H9 (cell line): Measurements from ENCODE around the gene DHRSX. TPM values are rescaled to one million over a fixed set of nuclear protein-coding genes. Genes with fewer than 3 reads are reported as not detected.

ENCODE experiments used
- DNase-seq: peaks from one replicate; pipeline ENCODE4 v3.0.0-alpha.2; 2017
- H2AFZ ChIP-seq: one replicate; pipeline ENCODE4 v1.6.1; 2013; ENCODE audit warnings: mild to moderate bottlenecking, low read length, control low read depth, moderate library complexity
- H2AK5ac ChIP-seq: 2 replicates; pipeline ENCODE4 v1.6.1; 2013; ENCODE audit warnings: low read length, control low read depth, mixed read lengths; ENCODE audit not compliant: insufficient read length
- H2BK120ac ChIP-seq: one replicate; pipeline ENCODE4 v1.6.1; 2013; ENCODE audit warnings: low read depth, mild to moderate bottlenecking, low read length, control low read depth, inconsistent platforms; ENCODE audit not compliant: poor library complexity, severe bottlenecking
- H2BK12ac ChIP-seq: 2 replicates; pipeline ENCODE4 v1.6.1; 2013; ENCODE audit warnings: low read length, control low read depth, mixed read lengths, low read depth; ENCODE audit not compliant: insufficient read length
- H2BK15ac ChIP-seq: 2 replicates; pipeline ENCODE4 v1.6.1; 2013; ENCODE audit warnings: low read depth, low read length, control low read depth
- H2BK20ac ChIP-seq: one replicate; pipeline ENCODE4 v1.6.1; 2013; ENCODE audit warnings: low read depth, mild to moderate bottlenecking, low read length, control low read depth, inconsistent platforms; ENCODE audit not compliant: poor library complexity, severe bottlenecking
- H2BK5ac ChIP-seq: 2 replicates; pipeline ENCODE4 v1.6.1; 2013; ENCODE audit warnings: low read length, control low read depth, mixed read lengths; ENCODE audit not compliant: insufficient read length
- H3K14ac ChIP-seq: 2 replicates; pipeline ENCODE4 v1.6.1; 2013; ENCODE audit warnings: low read length, control low read depth; ENCODE audit not compliant: insufficient read depth
- H3K18ac ChIP-seq: 2 replicates; pipeline ENCODE4 v1.6.1; 2013; ENCODE audit warnings: low read depth, mild to moderate bottlenecking, mixed read lengths, low read length, control low read depth; ENCODE audit not compliant: insufficient read length
- H3K23ac ChIP-seq: 2 replicates; pipeline ENCODE4 v1.6.1; 2013; ENCODE audit warnings: low read length, control low read depth, mixed read lengths, low read depth; ENCODE audit not compliant: insufficient read length
- H3K23me2 ChIP-seq: 2 replicates; pipeline ENCODE4 v1.6.1; 2013; ENCODE audit warnings: low read depth, mild to moderate bottlenecking, mixed read lengths, low read length, control low read depth; ENCODE audit not compliant: insufficient read length, poor library complexity, severe bottlenecking
- H3K27ac ChIP-seq: 2 replicates; pipeline ENCODE4 v1.5.1; 2013; ENCODE audit warnings: low read length, control low read depth, mixed read lengths, low read depth; ENCODE audit not compliant: insufficient read length
- H3K27me3 ChIP-seq: 2 replicates; pipeline ENCODE4 v1.6.1; 2013; ENCODE audit warnings: low read length, control low read depth, inconsistent platforms; ENCODE audit not compliant: insufficient read depth
- H3K4ac ChIP-seq: 2 replicates; pipeline ENCODE4 v1.6.1; 2013; ENCODE audit warnings: low read depth, mild to moderate bottlenecking, control low read depth, inconsistent platforms, low read length, moderate library complexity
- H3K4me1 ChIP-seq: 2 replicates; pipeline ENCODE4 v1.6.1; 2013; ENCODE audit warnings: low read length, control low read depth, inconsistent platforms; ENCODE audit not compliant: insufficient read depth
- H3K4me2 ChIP-seq: 2 replicates; pipeline ENCODE4 v1.6.1; 2013; ENCODE audit warnings: low read length, control low read depth, mixed read lengths; ENCODE audit not compliant: insufficient read length, insufficient read depth
- H3K56ac ChIP-seq: 2 replicates; pipeline ENCODE4 v1.6.1; 2013; ENCODE audit warnings: low read depth, mild to moderate bottlenecking, mixed read lengths, low read length, control low read depth; ENCODE audit not compliant: insufficient read length
- H3K79me1 ChIP-seq: 2 replicates; pipeline ENCODE4 v1.6.1; 2013; ENCODE audit warnings: low read depth, mild to moderate bottlenecking, moderate library complexity, low read length, control low read depth, inconsistent platforms; ENCODE audit not compliant: insufficient read depth, poor library complexity, severe bottlenecking
- H3K79me2 ChIP-seq: 2 replicates; pipeline ENCODE4 v1.6.1; 2013; ENCODE audit warnings: low read length, control low read depth, inconsistent platforms; ENCODE audit not compliant: insufficient read depth
- H3K9ac ChIP-seq: 2 replicates; pipeline ENCODE4 v1.6.1; 2013; ENCODE audit warnings: low read length, control low read depth, mixed read lengths; ENCODE audit not compliant: insufficient read length; ENCODE audit errors: extremely low read depth
- H3K9me3 ChIP-seq: one replicate; pipeline ENCODE4 v1.6.1; 2013; ENCODE audit warnings: low read depth, low read length, inconsistent platforms; ENCODE audit not compliant: control insufficient read depth
- H3T11ph ChIP-seq: one replicate; pipeline ENCODE4 v1.6.1; 2013; ENCODE audit warnings: mild to moderate bottlenecking, low read length, control low read depth, inconsistent platforms
- H4K20me1 ChIP-seq: one replicate; pipeline ENCODE4 v1.6.1; 2013; ENCODE audit not compliant: control insufficient read depth, insufficient read length, insufficient read depth
- H4K5ac ChIP-seq: 2 replicates; pipeline ENCODE4 v1.6.1; 2013; ENCODE audit warnings: low read depth, mild to moderate bottlenecking, mixed read lengths, low read length, control low read depth; ENCODE audit not compliant: insufficient read length
- H4K8ac ChIP-seq: replicated peaks from 2 replicates; pipeline ENCODE4 v1.6.1; 2013; ENCODE audit warnings: low read length, control low read depth, mixed read lengths, low read depth; ENCODE audit not compliant: insufficient read length
- H4K91ac ChIP-seq: 2 replicates; pipeline ENCODE4 v1.6.1; 2013; ENCODE audit warnings: low read depth, mild to moderate bottlenecking, moderate library complexity, mixed read lengths, low read length, control low read depth; ENCODE audit not compliant: insufficient read length
- H3K27ac Mint-ChIP-seq, 3 experiments: 2 replicates in 2 of 3; 3 replicates in 1 of 3; pipeline ENCODE4 v1.8.0; 2020 to 2021; ENCODE audit warnings: mixed read lengths in 3 of 3, mild to moderate bottlenecking in 1 of 3, moderate library complexity in 1 of 3
- H3K27me3 Mint-ChIP-seq: 2 replicates; pipeline ENCODE4 v1.8.0; 2021; ENCODE audit warnings: low read depth, mild to moderate bottlenecking, moderate library complexity, mixed read lengths
- H3K36me3 Mint-ChIP-seq, 3 experiments: 2 replicates in 2 of 3; 3 replicates in 1 of 3; pipeline ENCODE4 v1.8.0; 2020 to 2021; ENCODE audit warnings: low read depth in 3 of 3, mixed read lengths in 3 of 3; ENCODE audit not compliant: insufficient read depth in 1 of 3
- H3K4me1 Mint-ChIP-seq, 2 experiments: 2 replicates each; pipeline ENCODE4 v1.8.0; 2020; ENCODE audit warnings: mixed read lengths in 2 of 2
- H3K4me3 Mint-ChIP-seq, 2 experiments: 2 replicates in 1 of 2; 3 replicates in 1 of 2; pipeline ENCODE4 v1.8.0; 2020 to 2021; ENCODE audit warnings: mild to moderate bottlenecking in 2 of 2, mixed read lengths in 2 of 2, moderate library complexity in 1 of 2
- H3K9me3 Mint-ChIP-seq, 2 experiments: 2 replicates in 1 of 2; 3 replicates in 1 of 2; pipeline ENCODE4 v1.8.0; 2020; ENCODE audit warnings: mild to moderate bottlenecking in 2 of 2, mixed read lengths in 2 of 2, moderate library complexity in 1 of 2
- CTCF ChIP-seq: fragments of 200-600 bp; sonication (generic); conservative IDR thresholded peaks from 3 replicates; pipeline ENCODE4 v1.8.0; 2021; ENCODE audit warnings: antibody characterized with exemption, mild to moderate bottlenecking
- WGBS: extraction: QIAGEN DNeasy Blood & Tissue Kit; methylation state at CpG from one replicate; pipeline ENCODE4 v1.1.7; 2013; ENCODE audit warnings: missing lambda C conversion rate, low lambda C conversion rate, mixed read lengths; ENCODE audit not compliant: insufficient read length; ENCODE audit errors: extremely low coverage; 5-methylcytosine and 5-hydroxymethylcytosine counted together
- total RNA-seq: library from RNA; stranded (reverse); gene quantifications from 2 replicates; pipeline ENCODE4 v1.2.1, GENCODE V29; 2021

DHRSX gene
- total RNA-seq, 1 experiment from 2014 or later, result 44.0 TPM

- Mint-ChIP-seq H3K4me1 (peaks cover 16 to 28% of the 10 kb centered on the region in 2 experiments), H3K9me3 (peaks cover 3 to 5% of the 10 kb centered on the region in 2 experiments; a peak in 3 of 5 replicates), H3K4me3 (no peak overlapping the region), H3K27me3 (no peaks in the 10 kb centered on the region), H3K27ac (no peak overlapping the region; a peak in 3 of 7 replicates), H3K36me3 (peaks cover 0 to 11% (median 7%) of the 10 kb centered on the region in 3 experiments)
- H3K27ac ChIP-seq, result no peak overlapping the region
- H4K20me1 ChIP-seq, result no peaks in the 10 kb centered on the region
- no peak overlapping the region for H3K56ac ChIP-seq
- no CpG with 5 or more reads among the region's 14 CpGs for WGBS
- H3T11ph ChIP-seq, result no peak overlapping the region
- no peak for TF ChIP-seq CTCF
- no peak overlapping the region for H4K5ac ChIP-seq
- no peak overlapping the region for H3K18ac ChIP-seq
- no peaks in the 10 kb centered on the region for H3K27me3 ChIP-seq
- no peak overlapping the region for H2BK5ac ChIP-seq
- H3K9ac ChIP-seq, result no peak overlapping the region
- H3K4ac ChIP-seq, result no peak overlapping the region
- H2AK5ac ChIP-seq, result no peak overlapping the region
- H2BK20ac ChIP-seq, result no peak overlapping the region
- no peak overlapping the region for H3K23ac ChIP-seq
- H3K79me1 ChIP-seq, result no peaks in the 10 kb centered on the region
- DNase-seq, result no peak
- H3K4me2 ChIP-seq, result no peak overlapping the region
- no peak overlapping the region for H2AFZ ChIP-seq
- H3K4me1 ChIP-seq, result no peaks in the 10 kb centered on the region
- H2BK15ac ChIP-seq, result no peak overlapping the region
- no peaks in the 10 kb centered on the region for H3K9me3 ChIP-seq
- H3K79me2 ChIP-seq, result no peaks in the 10 kb centered on the region
- H3K14ac ChIP-seq, result no peak overlapping the region
- H4K91ac ChIP-seq, result no peak overlapping the region
- H2BK12ac ChIP-seq, result no peak overlapping the region
- H3K23me2 ChIP-seq, result no peaks in the 10 kb centered on the region
- H2BK120ac ChIP-seq, result no peak overlapping the region
- no peak overlapping the region for H4K8ac ChIP-seq
Measured at GRCh38 chrX:2314831-2315365, 185.9 kb downstream of the DHRSX start.
